Right lobe of liver (tissue), 4 donors: ENCODE data around the gene DRGX.

Source experiments
- CTCF ChIP-seq, 4 donors: fragments of 200-600 bp in 3 of 4; fragments of 450-650 bp in 1 of 4; IDR thresholded peaks; one replicate each; pipeline versions ENCODE4 v1.5.1 to v1.8.0; 2016 to 2022; ENCODE audit warnings: antibody characterized with exemption in 4 of 4, mild to moderate bottlenecking in 2 of 4
- POLR2A ChIP-seq: fragments of 450-650 bp; IDR thresholded peaks from one replicate; pipeline ENCODE4 v1.6.1; 2017; ENCODE audit warnings: antibody characterized with exemption, mild to moderate bottlenecking
- donor health status: DM: no; HTN: no; CAD: no.
- donor health status: DM: no; HTN: no; CAD: no.
- donor health status: DM: no; HTN: yes; CAD: no.

- TF ChIP-seq CTCF (IDR thresholded peaks at IDR 0.05): no peak
- TF ChIP-seq POLR2A: no peak
These were observed 26.4 kb downstream of the DRGX start for GRCh38 chr10:49369216-49370162.
